Thymus (tissue), 11 donors: Measurements from ENCODE around the gene ADAMTSL5. TPM values are rescaled to one million over a fixed set of nuclear protein-coding genes. Genes with fewer than 3 reads are reported as not detected.
"Not testable (repeated sequence)": the region's sequence is repeated elsewhere in the genome, so short reads cannot be mapped to it uniquely, and the experiment has no call there.

Experiments
- DNase-seq, 9 donors: peaks; one replicate each; pipeline ENCODE4 v3.0.0-alpha.2; 2013; ENCODE audit warnings: low spot score in 9 of 9, low read depth in 6 of 9, missing footprints in 1 of 9
- H3K27ac ChIP-seq, 2 donors: one replicate each; pipeline ENCODE4 v1.5.1; 2013; ENCODE audit warnings: control low read depth in 1 of 2, low read depth in 1 of 2, low read length in 1 of 2, mild to moderate bottlenecking in 1 of 2, moderate library complexity in 1 of 2
- H3K27me3 ChIP-seq, 2 donors: one replicate each; pipeline ENCODE4 v1.5.1; 2013; ENCODE audit warnings: low read length in 1 of 2; ENCODE audit not compliant: control insufficient read depth in 2 of 2, insufficient read depth in 1 of 2
- H3K36me3 ChIP-seq, 2 donors: one replicate each; pipeline ENCODE4 v1.5.1; 2013; ENCODE audit warnings: low read length in 1 of 2, mild to moderate bottlenecking in 1 of 2, moderate library complexity in 1 of 2; ENCODE audit not compliant: control insufficient read depth in 2 of 2, insufficient read depth in 2 of 2
- H3K4me1 ChIP-seq, 2 donors: one replicate each; pipeline ENCODE4 v1.5.1; 2013; ENCODE audit warnings: low read length in 2 of 2; ENCODE audit not compliant: control insufficient read depth in 2 of 2, insufficient read depth in 2 of 2
- H3K4me3 ChIP-seq, 2 donors: one replicate each; pipeline ENCODE4 v1.5.1; 2013; ENCODE audit warnings: low read length in 2 of 2, control low read depth in 1 of 2, mild to moderate bottlenecking in 1 of 2
- H3K9me3 ChIP-seq, 2 donors: one replicate each; pipeline ENCODE4 v1.5.1; 2013; ENCODE audit warnings: low read length in 1 of 2, mild to moderate bottlenecking in 1 of 2; ENCODE audit not compliant: control insufficient read depth in 2 of 2, insufficient read depth in 1 of 2
- WGBS: extraction: QIAGEN DNeasy Blood & Tissue Kit; methylation state at CpG from one replicate; pipeline ENCODE4 v1.1.7; 2013; 5-methylcytosine and 5-hydroxymethylcytosine counted together
- polyA plus RNA-seq: library from polyadenylated mRNA; stranded (reverse); fragments of 200-250 nt; gene quantifications from one replicate; pipeline ENCODE4 v1.2.3, GENCODE V29; 2013
- total RNA-seq: library from RNA; stranded (reverse); fragments of 120-200 nt; gene quantifications from one replicate; pipeline ENCODE4 v1.2.4, GENCODE V29; 2013
- donor health status: healthy.

ADAMTSL5 gene
- total and polyA plus RNA-seq, 2 donors = 0.05 to 0.21 TPM

DNA sequence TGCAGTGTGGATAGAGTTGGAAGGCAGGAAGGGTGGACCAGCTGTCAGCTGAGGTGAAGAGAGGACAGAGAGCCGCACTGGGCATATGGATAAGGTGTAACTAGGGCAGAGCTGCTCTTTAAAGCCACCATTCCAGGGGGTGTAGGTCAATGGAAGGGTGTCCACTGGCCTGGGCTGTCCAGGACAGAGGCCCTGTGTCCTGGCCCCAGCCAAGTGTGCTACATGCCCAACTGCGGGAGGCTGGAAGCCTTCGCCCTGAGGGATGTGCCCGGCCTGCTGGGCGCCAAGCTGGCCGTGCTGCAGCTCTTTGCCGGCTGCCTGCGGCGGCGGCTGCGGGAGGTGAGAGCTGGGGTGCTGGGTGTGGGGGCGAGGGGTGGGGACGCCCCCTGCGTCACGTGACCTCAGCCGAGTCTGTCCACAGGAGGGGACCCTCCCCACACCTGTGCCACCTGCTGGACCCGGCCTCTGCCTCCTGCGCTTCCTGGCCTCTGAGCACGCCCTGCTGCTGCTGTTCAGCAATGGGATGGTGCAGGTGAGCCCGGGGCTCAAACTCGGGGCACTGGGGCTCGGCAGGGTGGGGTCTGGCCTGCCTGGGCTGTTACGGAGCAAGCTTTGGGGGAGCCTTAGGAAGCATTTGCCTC lies 20.8 kb upstream of the ADAMTSL5 start:
- no peaks in the 10 kb centered on the region for H3K36me3 ChIP-seq
- H3K4me3 ChIP-seq = no peak overlapping the region
- peaks cover 0 to 21% of the 10 kb centered on the region in 2 donors for H3K27me3 ChIP-seq
- WGBS = 74% methylated on average over 23 of the region's 23 CpGs
- no peak for DNase-seq
- H3K27ac ChIP-seq = no peak overlapping the region
- no peaks in the 10 kb centered on the region for H3K4me1 ChIP-seq
- H3K9me3 ChIP-seq = no peaks in the 10 kb centered on the region

- DNase-seq = no peak
- Histone ChIP-seq H3K9me3 (no peaks in the 10 kb centered on the region), H3K36me3 (no peaks in the 10 kb centered on the region), H3K4me1 (no peaks in the 10 kb centered on the region), H3K4me3 (no peak overlapping the region), H3K27ac (no peak overlapping the region), H3K27me3 (peaks cover 0 to 18% of the 10 kb centered on the region in 2 donors)
- 94% methylated on average over 9 of the region's 9 CpGs for WGBS
These were observed 19.2 kb upstream of the ADAMTSL5 start for GRCh38 chr19:1532003-1532402.

DNA sequence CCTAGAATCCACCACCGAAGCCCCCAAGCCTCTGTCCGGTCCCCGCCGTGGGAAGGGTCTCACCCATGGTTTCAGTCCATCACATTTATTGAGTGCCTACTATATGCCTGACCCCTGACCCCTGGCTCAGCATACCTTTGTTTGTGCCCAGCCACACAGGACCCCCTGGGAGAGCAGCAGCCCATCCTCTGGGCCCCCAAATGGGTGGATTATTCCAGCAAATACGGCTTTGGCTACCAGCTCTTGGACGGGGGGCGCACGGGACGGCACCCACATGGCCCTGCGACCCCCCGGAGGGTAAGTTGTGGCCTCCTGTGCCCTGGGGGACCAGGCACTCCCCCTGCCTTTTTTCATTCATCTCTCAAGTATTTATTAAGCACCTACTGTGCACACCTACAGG lies 18.8 kb upstream of the ADAMTSL5 start:
- H3K27me3 ChIP-seq = peaks cover under 1 to 21% of the 10 kb centered on the region in 2 donors

GRCh38 chr19:1530856-1531255 lies 18.0 kb upstream of the ADAMTSL5 start:
- DNase-seq, H3K36me3 ChIP-seq, H3K4me3 ChIP-seq, H3K4me1 ChIP-seq, H3K27ac ChIP-seq, H3K9me3 ChIP-seq: not testable (repeated sequence)
- 94% methylated on average over 11 of the region's 11 CpGs for WGBS
- peaks cover 3 to 28% of the 10 kb centered on the region in 2 donors for H3K27me3 ChIP-seq

More for the DNA sequence above, 18.8 kb upstream of the ADAMTSL5 start:
- no peaks in the 10 kb centered on the region for H3K36me3 ChIP-seq
- no peaks in the 10 kb centered on the region for H3K9me3 ChIP-seq
- DNase-seq = no peak
- no peak overlapping the region for H3K4me3 ChIP-seq
- no peak overlapping the region for H3K27ac ChIP-seq
- H3K4me1 ChIP-seq = no peaks in the 10 kb centered on the region
- WGBS = 91% methylated on average over 11 of the region's 11 CpGs

DNA sequence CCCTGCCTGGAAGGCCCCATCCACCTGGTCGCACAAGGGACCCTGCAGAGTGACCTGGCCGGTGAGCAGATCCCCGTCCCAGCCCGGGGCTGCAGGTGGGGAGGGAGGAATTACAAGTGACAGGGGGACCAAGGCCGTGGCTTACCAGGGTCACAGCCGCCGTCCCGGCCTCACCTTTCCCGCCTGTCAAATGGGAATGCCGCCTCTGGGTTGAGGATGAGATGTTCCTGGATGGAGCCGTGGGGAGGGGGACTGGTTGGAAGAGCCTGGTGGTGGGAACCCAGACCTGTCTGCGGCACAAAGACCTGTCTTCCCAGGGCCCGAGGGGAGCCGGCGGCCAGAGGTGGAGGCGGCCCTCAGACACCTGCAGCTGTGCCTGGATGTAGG lies 16.6 kb upstream of the ADAMTSL5 start:
- H3K27me3 ChIP-seq = peaks cover 11 to 34% of the 10 kb centered on the region in 2 donors
- WGBS = 89% methylated on average over 16 of the region's 16 CpGs
- no peak for DNase-seq
- no peak overlapping the region for H3K27ac ChIP-seq
- no peaks in the 10 kb centered on the region for H3K9me3 ChIP-seq
- no peaks in the 10 kb centered on the region for H3K36me3 ChIP-seq
- no peak overlapping the region for H3K4me3 ChIP-seq
- no peaks in the 10 kb centered on the region for H3K4me1 ChIP-seq

DNA sequence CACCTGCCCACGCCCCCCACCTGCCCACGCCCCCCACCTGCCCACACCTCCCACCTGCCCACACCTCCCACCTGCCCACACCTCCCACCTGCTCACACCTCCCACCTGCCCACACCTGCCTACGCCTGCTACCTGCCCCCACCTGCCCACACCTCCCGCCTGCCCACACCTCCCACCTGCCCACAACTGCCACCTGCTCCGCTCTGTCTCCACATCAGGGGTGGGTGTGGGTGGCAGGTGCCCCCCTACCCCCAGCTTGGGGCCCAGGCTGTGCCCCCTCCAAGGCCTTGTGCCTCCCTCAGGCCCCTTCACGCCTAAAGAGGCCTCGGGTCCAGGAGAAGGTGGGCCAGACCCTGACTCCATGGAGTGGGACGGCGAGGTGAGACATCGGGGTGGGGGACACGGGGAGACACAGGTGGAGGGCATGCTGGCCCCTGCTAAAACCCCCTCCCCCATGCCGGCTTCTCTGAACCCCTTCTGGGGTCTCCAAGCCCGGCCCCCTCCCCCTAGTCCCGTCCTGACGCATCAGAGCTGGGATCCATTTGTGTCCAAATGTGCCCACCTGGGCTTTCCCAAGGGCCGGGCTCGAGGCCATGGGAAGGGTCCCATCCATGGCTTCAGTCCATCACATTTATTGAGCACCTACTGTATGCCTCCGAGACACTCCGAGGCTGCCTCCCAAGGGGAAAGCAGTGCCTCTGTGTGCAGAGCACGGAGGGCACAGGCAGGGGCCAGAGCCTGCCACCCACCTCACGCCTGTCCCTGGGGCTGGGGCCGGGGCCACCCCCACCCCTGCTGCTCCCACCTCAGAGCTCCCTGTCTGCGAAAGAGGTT lies 16.0 kb upstream of the ADAMTSL5 start:
- Histone ChIP-seq H3K9me3 (no peaks in the 10 kb centered on the region), H3K36me3 (no peaks in the 10 kb centered on the region), H3K27me3 (peaks cover 17 to 37% of the 10 kb centered on the region in 2 donors), H3K27ac (no peak overlapping the region), H3K4me3 (no peak overlapping the region), H3K4me1 (no peaks in the 10 kb centered on the region)
- no peak for DNase-seq
- 82% methylated on average over 22 of the region's 23 CpGs for WGBS

- WGBS = 85% methylated on average over 27 of the region's 27 CpGs
- no peak for DNase-seq
- Histone ChIP-seq H3K9me3 (peaks cover 0 to 4% of the 10 kb centered on the region in 2 donors), H3K27ac (no peak overlapping the region), H3K4me1 (no peaks in the 10 kb centered on the region), H3K4me3 (no peak overlapping the region), H3K27me3 (peaks cover 27 to 47% of the 10 kb centered on the region in 2 donors), H3K36me3 (no peaks in the 10 kb centered on the region)
These were observed 15.0 kb upstream of the ADAMTSL5 start for GRCh38 chr19:1527650-1528309.

GRCh38 chr19:1526979-1527649 lies 14.3 kb upstream of the ADAMTSL5 start:
- H3K4me1 ChIP-seq = no peaks in the 10 kb centered on the region
- 84% methylated on average over 18 of the region's 18 CpGs for WGBS
- no peak overlapping the region for H3K27ac ChIP-seq
- peaks cover 31 to 53% of the 10 kb centered on the region in 2 donors for H3K27me3 ChIP-seq
- H3K4me3 ChIP-seq = no peak overlapping the region
- DNase-seq = no peak
- H3K36me3 ChIP-seq = no peaks in the 10 kb centered on the region
- peaks cover 0 to 4% of the 10 kb centered on the region in 2 donors for H3K9me3 ChIP-seq
